ENCODE measurements around the gene CHST10. TPM values are rescaled to one million over a fixed set of nuclear protein-coding genes. Genes with fewer than 3 reads are reported as not detected.

Gene CHST10, protein sequence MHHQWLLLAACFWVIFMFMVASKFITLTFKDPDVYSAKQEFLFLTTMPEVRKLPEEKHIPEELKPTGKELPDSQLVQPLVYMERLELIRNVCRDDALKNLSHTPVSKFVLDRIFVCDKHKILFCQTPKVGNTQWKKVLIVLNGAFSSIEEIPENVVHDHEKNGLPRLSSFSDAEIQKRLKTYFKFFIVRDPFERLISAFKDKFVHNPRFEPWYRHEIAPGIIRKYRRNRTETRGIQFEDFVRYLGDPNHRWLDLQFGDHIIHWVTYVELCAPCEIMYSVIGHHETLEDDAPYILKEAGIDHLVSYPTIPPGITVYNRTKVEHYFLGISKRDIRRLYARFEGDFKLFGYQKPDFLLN
- 8.2 and 8.3 TPM in 2 replicates for total RNA-seq

DNA sequence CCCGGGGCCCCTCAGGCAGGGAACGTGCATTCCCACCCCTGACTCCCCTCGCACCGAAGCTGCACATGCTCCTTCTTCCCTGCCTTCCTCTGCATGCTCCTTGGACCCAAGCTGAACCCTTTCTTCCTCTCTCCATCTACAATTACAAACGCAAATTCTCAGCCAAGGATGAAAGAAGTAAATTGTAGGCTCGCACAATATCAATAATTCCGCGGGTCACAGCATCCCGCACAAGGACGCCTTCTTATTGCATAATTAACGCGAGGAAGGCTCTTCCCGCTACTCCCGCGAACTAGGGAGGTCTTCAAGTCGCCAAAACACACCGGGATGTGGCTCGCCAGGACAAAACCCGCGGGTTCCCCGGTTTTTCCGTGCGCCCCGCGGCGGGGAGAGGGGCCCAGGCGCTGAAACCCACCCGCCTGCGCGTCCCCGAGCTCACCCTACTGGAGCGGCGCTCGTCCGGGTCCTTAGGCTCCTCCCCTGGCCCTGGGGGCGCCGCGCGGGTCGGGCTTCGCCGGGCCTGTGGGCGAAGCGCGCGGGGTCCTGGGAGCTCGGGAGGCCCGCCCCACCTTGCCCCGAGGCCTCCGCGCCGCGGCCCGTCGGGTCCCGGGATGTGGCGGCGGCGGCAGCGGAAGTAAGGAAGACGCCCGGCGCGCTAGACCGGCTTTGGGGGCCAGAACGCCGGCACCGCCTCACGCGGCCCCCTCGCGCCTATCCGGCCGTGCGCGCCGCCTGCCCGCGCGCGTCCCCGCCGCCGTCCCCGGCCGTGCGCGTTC lies at the start of gene CHST10:
Gene CHST10, minus strand, starts transcription at position 734 of the 776 bp plus-strand sequence. CDS start 10,993 bp downstream, outside the sequence.

Other genes with a start within 250 kb of the CHST10 start
- 0.28 TPM in 2 replicates for gene LONRF2, start 95.2 kb downstream of the CHST10 start, total RNA-seq
- not detected in 2 replicates for gene NMS, start 52.8 kb upstream of the CHST10 start, total RNA-seq
- 10.2 and 11.7 TPM in 2 replicates for gene PDCL3, start 145.3 kb upstream of the CHST10 start, total RNA-seq